Astrocyte (in vitro differentiated cells and primary cell): Measurements from ENCODE around the gene GALM.

Source experiments
- CTCF ChIP-seq: IDR thresholded peaks from 2 replicates; pipeline ENCODE4 v1.5.1; 2011; ENCODE audit warnings: low read depth, mild to moderate bottlenecking, inconsistent platforms, low read length, moderate library complexity; ENCODE audit not compliant: insufficient read depth
- EZH2 ChIP-seq: IDR thresholded peaks from 2 replicates; pipeline ENCODE4 v1.6.1; 2012; ENCODE audit warnings: mild to moderate bottlenecking, low read length, inconsistent platforms; ENCODE audit not compliant: insufficient read depth

- no peak for TF ChIP-seq CTCF
- no peak for TF ChIP-seq EZH2
Measured at GRCh38 chr2:38731684-38732221, 65.8 kb downstream of the GALM start.
